Medulla oblongata (tissue), 1 donor: ENCODE measurements around the gene AP4B1.

ENCODE experiments used
- DNase-seq: peaks from one replicate; pipeline ENCODE4 v3.0.0-alpha.2; 2015; ENCODE audit errors: extremely low spot score

AP4B1 gene

GRCh38 chr1:113895098-113895497, 9.5 kb downstream of the AP4B1 start:
- no peak for DNase-seq

DNA sequence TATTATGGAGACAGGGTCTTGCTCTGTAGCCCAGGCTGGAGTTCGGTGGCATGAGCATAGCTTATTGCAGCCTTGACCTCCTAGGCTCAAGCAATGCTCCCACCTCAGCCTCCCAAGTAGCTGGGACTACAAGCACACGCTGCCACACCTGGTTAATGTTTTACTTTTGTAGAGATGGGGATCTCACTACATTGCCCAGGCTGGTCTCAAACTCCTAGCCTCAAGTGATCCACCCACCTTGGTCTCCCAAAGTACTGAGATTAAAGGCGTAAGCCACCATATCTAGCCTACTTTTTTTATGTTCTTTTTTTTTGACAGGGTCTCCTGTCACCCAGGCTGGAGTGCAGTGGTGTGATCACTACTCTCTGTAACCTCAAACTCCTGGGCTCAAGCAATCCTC, 11.3 kb downstream of the AP4B1 start:
- no peak for DNase-seq

- DNase-seq = no peak
Observed at GRCh38 chr1:113891631-113892220, 12.9 kb downstream of the AP4B1 start.

DNA sequence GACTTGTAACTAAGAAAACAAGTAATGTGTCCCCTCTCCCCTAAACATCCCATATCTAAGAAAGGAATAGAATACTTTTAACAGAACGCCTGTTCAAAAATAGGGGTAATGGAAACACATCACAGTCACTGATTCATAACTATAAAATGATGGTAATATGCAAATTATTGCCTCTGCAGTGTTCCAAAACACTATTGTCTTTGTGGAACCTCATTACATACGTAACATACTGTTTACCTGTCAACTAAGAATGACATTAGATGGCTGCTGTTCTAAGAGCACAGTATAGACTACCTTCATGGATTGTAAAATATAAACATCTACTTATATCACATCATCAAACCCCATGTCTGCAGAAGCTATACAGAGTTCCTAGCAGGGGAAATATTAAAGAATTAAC, 13.8 kb downstream of the AP4B1 start:
- DNase-seq = no peak

DNA sequence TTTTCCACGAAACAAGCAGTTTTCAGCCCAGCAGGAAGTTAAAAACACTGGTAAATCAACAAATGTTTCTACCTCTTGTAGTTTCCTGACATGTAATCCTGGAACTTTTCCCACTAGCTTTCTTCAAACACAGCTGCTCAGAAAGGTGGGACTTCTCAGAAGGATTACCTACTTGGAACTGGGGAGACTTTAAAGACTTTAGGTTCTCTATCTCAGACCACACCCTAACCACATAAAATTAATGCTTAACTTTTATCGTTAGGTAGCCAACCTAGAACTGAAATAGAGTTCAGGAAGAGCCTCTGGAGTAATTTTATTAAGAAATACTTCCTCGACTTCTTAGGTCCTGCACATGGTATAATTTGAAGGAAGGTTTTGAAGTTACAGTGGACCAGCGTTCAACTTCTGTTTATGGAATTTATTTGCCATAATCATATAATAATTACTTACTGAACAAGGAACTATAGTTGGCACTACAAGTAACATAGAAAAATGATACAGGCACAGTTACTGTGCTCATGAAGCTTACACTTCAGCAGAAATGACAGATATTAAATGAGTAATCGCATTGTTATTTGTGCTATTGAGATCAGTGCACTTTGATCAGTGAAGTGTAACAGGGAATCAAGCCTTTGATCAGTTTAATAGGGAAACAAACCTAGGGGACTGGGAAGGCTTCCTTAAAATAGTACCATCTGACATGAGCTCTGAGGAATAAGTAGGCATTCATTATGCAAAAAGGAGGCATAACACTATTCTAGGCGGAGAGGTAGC, 17.0 kb downstream of the AP4B1 start, which contains the start of gene BCL2L15:
Gene BCL2L15, minus strand, starts transcription at position 180 of the 774 bp plus-strand sequence. CDS start 206 bp downstream, outside the sequence.
- DNase-seq = no peak

- DNase-seq = no peak
Observed at GRCh38 chr1:113886417-113887401, 17.9 kb downstream of the AP4B1 start.

- no peak for DNase-seq
Observed at GRCh38 chr1:113881661-113882060, 22.9 kb downstream of the AP4B1 start.

GRCh38 chr1:113879739-113880038, 24.9 kb downstream of the AP4B1 start:
- DNase-seq = no peak

GRCh38 chr1:113876176-113876575, 28.4 kb downstream of the AP4B1 start:
- DNase-seq = no peak

GRCh38 chr1:113875714-113876113, 28.9 kb downstream of the AP4B1 start:
- DNase-seq = no peak

- DNase-seq = no peak
Observed at GRCh38 chr1:113874012-113874879, 30.4 kb downstream of the AP4B1 start.

- DNase-seq = peak; percentile 23
Observed at GRCh38 chr1:113872219-113872935, 32.2 kb downstream of the AP4B1 start.

- peak; percentile 74 for DNase-seq
Observed at GRCh38 chr1:113871597-113872113, 32.9 kb downstream of the AP4B1 start, which contains the start of gene PTPN22. Gene PTPN22, minus strand, starts transcription at chr1:113871712.

DNA sequence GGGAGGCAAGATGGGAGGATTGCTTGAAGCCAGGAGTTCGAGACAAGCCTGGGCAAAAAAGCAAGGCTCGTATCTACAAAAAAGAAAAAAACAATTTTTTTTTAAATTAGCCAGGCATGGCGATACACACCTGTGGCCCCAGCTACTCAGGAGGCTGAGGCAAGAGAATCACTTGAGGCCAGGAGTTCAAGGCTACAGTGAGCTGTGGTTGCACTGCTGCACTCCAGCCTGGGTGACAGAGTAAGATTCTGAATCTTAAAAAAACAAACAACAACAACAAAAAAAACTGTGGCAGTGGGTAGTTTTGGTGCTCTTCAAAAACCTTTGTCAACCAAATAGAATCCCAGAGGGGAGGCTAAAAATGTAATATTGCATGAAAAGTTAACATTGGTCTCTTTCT, 33.8 kb downstream of the AP4B1 start:
- no peak for DNase-seq

DNA sequence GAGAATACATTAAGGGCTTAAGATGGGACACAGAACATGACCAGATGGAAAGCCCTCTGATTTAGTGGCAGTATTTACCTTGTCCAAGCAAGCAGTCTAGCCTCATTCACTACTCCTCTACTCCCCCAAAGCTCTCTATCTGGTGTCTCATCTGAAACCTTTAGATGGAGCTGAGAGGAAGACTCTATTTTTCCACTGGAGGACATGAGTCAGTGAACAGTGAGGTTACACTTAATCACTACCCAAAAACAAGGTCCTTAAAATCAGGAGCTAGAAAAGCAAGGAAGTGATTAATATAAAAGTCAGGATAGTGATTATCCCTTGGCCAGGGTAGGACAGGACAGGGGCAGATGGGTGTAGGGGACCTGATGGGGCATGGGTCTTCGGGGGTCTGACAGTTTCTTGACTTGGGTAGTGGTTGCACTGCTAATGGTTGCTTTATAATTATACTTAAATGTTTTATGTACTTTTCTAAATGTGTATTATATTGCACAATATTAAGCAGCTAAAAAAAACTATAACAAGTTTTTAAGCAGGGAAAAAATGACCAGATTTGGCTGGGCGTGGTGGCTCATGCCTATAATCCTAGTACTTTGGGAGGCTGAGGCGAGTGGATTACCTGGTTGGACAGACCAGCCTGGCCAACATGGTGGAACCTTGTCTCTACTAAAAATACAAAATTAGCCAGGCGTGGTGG, 36.1 kb downstream of the AP4B1 start:
- DNase-seq = no peak

DNA sequence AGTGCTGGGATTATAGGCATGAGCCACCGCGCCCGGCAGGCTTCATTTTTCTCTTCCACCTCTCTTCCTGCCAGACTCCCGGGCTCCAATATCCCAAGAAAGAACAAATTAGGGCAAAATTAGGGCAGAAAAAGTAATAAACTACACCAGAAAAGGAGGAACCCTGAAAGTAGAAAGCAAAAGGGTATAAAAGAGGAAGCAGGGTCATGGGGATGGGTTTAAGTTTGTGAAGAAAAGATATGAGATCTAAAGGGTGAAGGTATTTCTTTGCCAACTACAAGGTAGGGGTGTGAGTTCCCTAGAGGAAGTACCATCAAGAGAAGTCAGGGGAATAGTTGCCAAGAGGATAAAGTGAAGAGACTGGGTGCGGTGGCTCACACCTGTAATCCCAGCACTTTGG, 43.0 kb downstream of the AP4B1 start:
- no peak for DNase-seq

DNA sequence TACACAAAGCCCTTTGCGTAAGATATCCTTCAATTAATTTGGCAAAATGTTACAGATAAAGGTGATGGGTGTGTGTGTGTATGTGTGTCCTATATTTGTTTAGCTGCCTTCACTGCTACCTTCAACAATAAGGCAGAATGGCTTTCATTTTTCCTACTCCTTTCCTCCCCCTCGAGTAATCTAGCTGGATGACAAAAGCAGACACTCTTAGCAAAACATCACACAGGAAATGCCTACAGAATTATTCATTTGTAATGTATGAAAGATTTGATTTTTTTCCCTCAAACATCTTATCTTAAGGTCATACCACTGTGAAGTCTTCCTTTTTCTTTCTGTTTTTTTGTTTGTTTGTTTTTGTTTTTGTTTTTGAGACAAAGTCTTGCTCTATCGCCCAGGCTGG, 43.7 kb downstream of the AP4B1 start:
- DNase-seq = no peak

- DNase-seq = peak; percentile 41
Observed at GRCh38 chr1:113859478-113860175, 45.0 kb downstream of the AP4B1 start.

- DNase-seq = no peak
Observed at GRCh38 chr1:113858982-113859381, 45.6 kb downstream of the AP4B1 start.
